Astrocyte (in vitro differentiated cells and primary cell): ENCODE results near the gene SELE. TPM values are rescaled to one million over a fixed set of nuclear protein-coding genes. Genes with fewer than 3 reads are reported as not detected.

Experiments
- DNase-seq: peaks from one replicate; pipeline ENCODE4 v3.0.0-alpha.2; 2010; ENCODE audit warnings: low read depth
- FAIRE-seq: peaks from 2 replicates; lab custom pipeline; 2011; peaks lifted over from hg19 to GRCh38; lab: Jason Lieb, UNC
- H2AFZ ChIP-seq: 2 replicates; pipeline ENCODE4 v1.6.0; 2012; ENCODE audit warnings: low read depth, low read length, inconsistent platforms
- H3K27ac ChIP-seq: 2 replicates; pipeline ENCODE4 v1.5.1; 2011; ENCODE audit warnings: low read depth, low read length, inconsistent platforms
- H3K27me3 ChIP-seq: 2 replicates; pipeline ENCODE4 v1.6.0; 2011; ENCODE audit warnings: low read length, inconsistent platforms; ENCODE audit not compliant: insufficient read depth
- H3K36me3 ChIP-seq: 2 replicates; pipeline ENCODE4 v1.5.1; 2011; ENCODE audit warnings: low read length, inconsistent platforms; ENCODE audit not compliant: insufficient read depth
- H3K4me1 ChIP-seq: 2 replicates; pipeline ENCODE4 v1.5.1; 2011; ENCODE audit warnings: low read length, inconsistent platforms; ENCODE audit not compliant: insufficient read depth
- H3K4me2 ChIP-seq: 2 replicates; pipeline ENCODE4 v1.6.0; 2012; ENCODE audit warnings: low read length, inconsistent platforms
- H3K4me3 ChIP-seq: 2 replicates; pipeline ENCODE4 v1.5.1; 2011; ENCODE audit warnings: low read depth, mild to moderate bottlenecking, low read length, inconsistent platforms; ENCODE audit not compliant: insufficient read depth
- H3K79me2 ChIP-seq: 2 replicates; pipeline ENCODE4 v1.6.0; 2012; ENCODE audit warnings: mild to moderate bottlenecking, low read length, inconsistent platforms; ENCODE audit not compliant: insufficient read depth
- H3K9ac ChIP-seq: 2 replicates; pipeline ENCODE4 v1.6.0; 2012; ENCODE audit warnings: mild to moderate bottlenecking, low read length, inconsistent platforms
- H3K9me3 ChIP-seq: 2 replicates; pipeline ENCODE4 v1.5.1; 2012; ENCODE audit warnings: low read depth, mild to moderate bottlenecking, low read length, inconsistent platforms; ENCODE audit not compliant: insufficient read depth
- H4K20me1 ChIP-seq: 2 replicates; pipeline ENCODE4 v1.6.0; 2012; ENCODE audit warnings: low read length, inconsistent platforms; ENCODE audit not compliant: insufficient read depth
- H3K27ac Mint-ChIP-seq: one replicate; pipeline ENCODE4 v1.8.0; 2021; ENCODE audit warnings: mild to moderate bottlenecking, mixed read lengths; ENCODE audit not compliant: unreplicated experiment
- H3K27me3 Mint-ChIP-seq: one replicate; pipeline ENCODE4 v1.8.0; 2021; ENCODE audit warnings: low read depth, mixed read lengths; ENCODE audit not compliant: unreplicated experiment
- H3K36me3 Mint-ChIP-seq: one replicate; pipeline ENCODE4 v1.8.0; 2021; ENCODE audit warnings: low read depth, mixed read lengths; ENCODE audit not compliant: unreplicated experiment
- H3K4me1 Mint-ChIP-seq: one replicate; pipeline ENCODE4 v1.8.0; 2021; ENCODE audit warnings: low read depth, mixed read lengths; ENCODE audit not compliant: unreplicated experiment
- H3K4me3 Mint-ChIP-seq: one replicate; pipeline ENCODE4 v1.8.0; 2021; ENCODE audit warnings: mild to moderate bottlenecking, moderate library complexity, mixed read lengths; ENCODE audit not compliant: unreplicated experiment
- H3K9me3 Mint-ChIP-seq: one replicate; pipeline ENCODE4 v1.8.0; 2021; ENCODE audit warnings: mild to moderate bottlenecking, mixed read lengths; ENCODE audit not compliant: unreplicated experiment
- EZH2 ChIP-seq: IDR thresholded peaks from 2 replicates; pipeline ENCODE4 v1.6.1; 2012; ENCODE audit warnings: mild to moderate bottlenecking, low read length, inconsistent platforms; ENCODE audit not compliant: insufficient read depth
- total RNA-seq: library from RNA; stranded (reverse); gene quantifications from 2 replicates; pipeline ENCODE4 v1.2.1, GENCODE V29; 2021
- TF ChIP-seq, protein P1 (sequence below): IDR thresholded peaks from 2 replicates; pipeline ENCODE4 v1.5.1; 2011; ENCODE audit warnings: low read depth, mild to moderate bottlenecking, inconsistent platforms, low read length, moderate library complexity; ENCODE audit not compliant: insufficient read depth

The SELE gene
- total RNA-seq, 1 donor from 2014 or later = not detected

DNA sequence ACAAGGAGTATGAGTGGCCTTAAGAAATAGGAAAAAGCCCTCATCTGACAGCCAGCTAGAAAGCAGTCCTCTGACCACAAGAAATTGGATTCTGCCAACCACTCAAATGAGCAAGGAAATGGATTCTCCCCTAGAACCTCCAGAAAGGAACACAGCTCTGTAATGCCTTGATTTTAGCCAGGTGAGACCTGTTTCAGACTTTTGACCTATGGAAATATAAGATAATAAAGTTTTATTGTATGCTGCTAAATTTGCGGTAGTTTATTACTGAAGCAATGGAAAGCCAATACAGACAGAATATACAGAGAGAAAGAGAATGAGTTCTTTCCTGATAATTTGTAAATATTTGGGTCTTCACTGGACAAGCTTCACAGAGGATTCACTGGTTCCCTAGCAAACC lies 28.8 kb upstream of the SELE start:
- Histone ChIP-seq H3K9ac (no peak overlapping the region), H3K4me1 (no peaks in the 10 kb centered on the region), H3K27ac (no peak overlapping the region), H4K20me1 (no peaks in the 10 kb centered on the region), H3K4me3 (no peak overlapping the region), H3K9me3 (peaks cover 3% of the 10 kb centered on the region), H3K4me2 (no peak overlapping the region), H3K36me3 (no peaks in the 10 kb centered on the region), H2AFZ (no peak overlapping the region), H3K27me3 (peaks cover 5% of the 10 kb centered on the region), H3K79me2 (no peaks in the 10 kb centered on the region)
- TF ChIP-seq, protein P1, sequence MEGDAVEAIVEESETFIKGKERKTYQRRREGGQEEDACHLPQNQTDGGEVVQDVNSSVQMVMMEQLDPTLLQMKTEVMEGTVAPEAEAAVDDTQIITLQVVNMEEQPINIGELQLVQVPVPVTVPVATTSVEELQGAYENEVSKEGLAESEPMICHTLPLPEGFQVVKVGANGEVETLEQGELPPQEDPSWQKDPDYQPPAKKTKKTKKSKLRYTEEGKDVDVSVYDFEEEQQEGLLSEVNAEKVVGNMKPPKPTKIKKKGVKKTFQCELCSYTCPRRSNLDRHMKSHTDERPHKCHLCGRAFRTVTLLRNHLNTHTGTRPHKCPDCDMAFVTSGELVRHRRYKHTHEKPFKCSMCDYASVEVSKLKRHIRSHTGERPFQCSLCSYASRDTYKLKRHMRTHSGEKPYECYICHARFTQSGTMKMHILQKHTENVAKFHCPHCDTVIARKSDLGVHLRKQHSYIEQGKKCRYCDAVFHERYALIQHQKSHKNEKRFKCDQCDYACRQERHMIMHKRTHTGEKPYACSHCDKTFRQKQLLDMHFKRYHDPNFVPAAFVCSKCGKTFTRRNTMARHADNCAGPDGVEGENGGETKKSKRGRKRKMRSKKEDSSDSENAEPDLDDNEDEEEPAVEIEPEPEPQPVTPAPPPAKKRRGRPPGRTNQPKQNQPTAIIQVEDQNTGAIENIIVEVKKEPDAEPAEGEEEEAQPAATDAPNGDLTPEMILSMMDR = no peak
- TF ChIP-seq EZH2 = no peak
- FAIRE-seq (no peak), DNase-seq (no peak)
- H3K27ac Mint-ChIP-seq = no peak overlapping the region
- H3K9me3 Mint-ChIP-seq = no peaks in the 10 kb centered on the region
- H3K4me3 Mint-ChIP-seq = no peak overlapping the region
- no peaks in the 10 kb centered on the region for H3K27me3 Mint-ChIP-seq
- no peaks in the 10 kb centered on the region for H3K36me3 Mint-ChIP-seq
- no peaks in the 10 kb centered on the region for H3K4me1 Mint-ChIP-seq

DNA sequence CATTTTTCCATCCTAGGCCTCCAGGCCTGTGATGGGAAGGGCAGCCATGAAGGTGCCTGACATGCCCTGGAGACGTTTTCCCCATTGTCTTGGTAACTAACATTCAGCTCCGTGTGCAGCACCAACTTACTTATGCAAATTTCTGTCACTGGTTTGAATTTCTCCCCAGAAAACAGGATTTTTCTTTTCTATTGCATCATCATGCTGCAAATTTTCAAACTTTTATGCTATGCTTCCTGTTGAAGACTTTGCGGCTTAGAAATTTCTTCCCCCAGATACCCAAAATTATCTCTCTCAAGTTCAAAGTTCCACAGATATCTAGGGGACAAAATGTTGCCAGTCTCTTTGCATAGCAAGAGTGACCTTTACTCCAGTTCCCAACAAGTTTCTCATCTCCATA lies 25.2 kb upstream of the SELE start:
- Histone ChIP-seq H4K20me1 (no peaks in the 10 kb centered on the region), H2AFZ (no peak overlapping the region), H3K4me2 (no peak overlapping the region), H3K4me3 (no peak overlapping the region), H3K27me3 (no peaks in the 10 kb centered on the region), H3K9ac (no peak overlapping the region), H3K27ac (no peak overlapping the region), H3K9me3 (peaks cover 3% of the 10 kb centered on the region), H3K4me1 (no peaks in the 10 kb centered on the region), H3K36me3 (no peaks in the 10 kb centered on the region), H3K79me2 (no peaks in the 10 kb centered on the region)
- Mint-ChIP-seq H3K4me3 (no peak overlapping the region), H3K9me3 (no peaks in the 10 kb centered on the region), H3K27me3 (peaks cover 2% of the 10 kb centered on the region), H3K36me3 (no peaks in the 10 kb centered on the region), H3K4me1 (no peaks in the 10 kb centered on the region), H3K27ac (no peak overlapping the region)
- FAIRE-seq (no peak), DNase-seq (no peak)
- TF ChIP-seq, protein P1 = no peak
- no peak for TF ChIP-seq EZH2

DNA sequence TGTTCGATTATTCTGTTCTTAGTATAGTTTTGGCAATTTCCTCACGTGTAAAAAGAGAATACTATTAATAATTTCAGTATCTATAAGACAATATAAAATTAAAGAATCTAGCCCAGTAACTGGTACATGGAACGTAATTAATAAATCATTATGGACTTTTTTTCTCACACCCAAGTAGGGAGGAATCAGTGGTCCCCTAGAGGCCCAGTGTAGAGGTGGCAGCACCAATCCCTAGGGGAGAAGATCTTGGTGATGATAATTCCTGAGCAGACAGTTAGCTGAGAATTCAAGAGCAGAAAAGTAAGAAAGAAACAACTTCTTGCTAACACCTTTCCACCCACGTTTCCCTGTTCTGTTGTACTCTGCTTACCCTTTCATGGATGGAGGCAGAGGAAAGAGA lies 19.7 kb upstream of the SELE start:
- Histone ChIP-seq H3K4me1 (no peaks in the 10 kb centered on the region), H3K9me3 (no peaks in the 10 kb centered on the region), H2AFZ (no peak overlapping the region), H3K4me3 (no peak overlapping the region), H3K27ac (no peak overlapping the region), H3K9ac (no peak overlapping the region), H3K36me3 (no peaks in the 10 kb centered on the region), H3K79me2 (no peaks in the 10 kb centered on the region), H3K4me2 (no peak overlapping the region), H3K27me3 (no peaks in the 10 kb centered on the region), H4K20me1 (no peaks in the 10 kb centered on the region)
- H3K9me3 Mint-ChIP-seq = no peaks in the 10 kb centered on the region
- DNase-seq (no peak), FAIRE-seq (no peak)
- no peak for TF ChIP-seq EZH2
- TF ChIP-seq, protein P1 = no peak
- no peak overlapping the region for H3K27ac Mint-ChIP-seq
- no peak overlapping the region for H3K4me3 Mint-ChIP-seq
- H3K36me3 Mint-ChIP-seq = no peaks in the 10 kb centered on the region
- H3K4me1 Mint-ChIP-seq = no peaks in the 10 kb centered on the region
- peaks cover 2% of the 10 kb centered on the region for H3K27me3 Mint-ChIP-seq
